Stimulated activated CD8-positive, alpha-beta memory T cell treated with anti-CD3 and anti-CD28 coated beads, Interleukin-2, amount 100 ng/mL, for 1 hour (primary cell): ENCODE data around the gene TNFSF10.
A peak's percentile ranks its signal among the peaks of the same experiment; 100 is the strongest.
"Not testable (repeated sequence)": the region's sequence is repeated elsewhere in the genome, so short reads cannot be mapped to it uniquely, and the experiment has no call there.

Source experiments
- DNase-seq, 2 donors: peaks; one replicate each; pipeline ENCODE4 v3.0.0-alpha.2; 2020; ENCODE audit warnings: low read depth in 2 of 2

Gene TNFSF10

GRCh38 chr3:172522871-172523818 lies at the start of gene TNFSF10:
TSS of gene TNFSF10 (minus strand) at chr3:172523430. CDS start at chr3:172523384, 46 bp downstream.
- DNase-seq = peak in 1 of 2 donors; percentile 18

GRCh38 chr3:172569128-172570008 lies 46.1 kb upstream of the TNFSF10 start:
- DNase-seq = no peak

- DNase-seq = no peak
These were observed 45.5 kb upstream of the TNFSF10 start for GRCh38 chr3:172568701-172569100.

GRCh38 chr3:172566785-172567184 lies 43.6 kb upstream of the TNFSF10 start:
- DNase-seq = not testable (repeated sequence)

- no peak for DNase-seq
These were observed 41.3 kb upstream of the TNFSF10 start for GRCh38 chr3:172564499-172564898.

GRCh38 chr3:172562871-172563865 lies 39.9 kb upstream of the TNFSF10 start:
- DNase-seq = no peak

GRCh38 chr3:172561897-172562640 lies 38.8 kb upstream of the TNFSF10 start:
- DNase-seq = no peak

GRCh38 chr3:172560586-172560985 lies 37.4 kb upstream of the TNFSF10 start:
- no peak for DNase-seq

- no peak for DNase-seq
These were observed 36.8 kb upstream of the TNFSF10 start for GRCh38 chr3:172560026-172560425.

- DNase-seq = no peak
These were observed 35.8 kb upstream of the TNFSF10 start for GRCh38 chr3:172559020-172559419.

GRCh38 chr3:172557515-172558220 lies 34.4 kb upstream of the TNFSF10 start:
- no peak for DNase-seq

GRCh38 chr3:172553526-172554252 lies 30.5 kb upstream of the TNFSF10 start:
- no peak for DNase-seq

- no peak for DNase-seq
These were observed 29.4 kb upstream of the TNFSF10 start for GRCh38 chr3:172552607-172553006.

- no peak for DNase-seq
These were observed 28.6 kb upstream of the TNFSF10 start for GRCh38 chr3:172551874-172552273.

- DNase-seq = peak in 1 of 2 donors; percentile 32
These were observed 27.2 kb upstream of the TNFSF10 start for GRCh38 chr3:172550347-172550943.

- no peak for DNase-seq
These were observed 25.9 kb upstream of the TNFSF10 start for GRCh38 chr3:172549144-172549543.

GRCh38 chr3:172546628-172547214 lies 23.5 kb upstream of the TNFSF10 start:
- DNase-seq = no peak

- DNase-seq = no peak
These were observed 22.9 kb upstream of the TNFSF10 start for GRCh38 chr3:172546105-172546504.
